Measurements from ENCODE around the gene ANAPC2.

The ANAPC2 gene

DNA sequence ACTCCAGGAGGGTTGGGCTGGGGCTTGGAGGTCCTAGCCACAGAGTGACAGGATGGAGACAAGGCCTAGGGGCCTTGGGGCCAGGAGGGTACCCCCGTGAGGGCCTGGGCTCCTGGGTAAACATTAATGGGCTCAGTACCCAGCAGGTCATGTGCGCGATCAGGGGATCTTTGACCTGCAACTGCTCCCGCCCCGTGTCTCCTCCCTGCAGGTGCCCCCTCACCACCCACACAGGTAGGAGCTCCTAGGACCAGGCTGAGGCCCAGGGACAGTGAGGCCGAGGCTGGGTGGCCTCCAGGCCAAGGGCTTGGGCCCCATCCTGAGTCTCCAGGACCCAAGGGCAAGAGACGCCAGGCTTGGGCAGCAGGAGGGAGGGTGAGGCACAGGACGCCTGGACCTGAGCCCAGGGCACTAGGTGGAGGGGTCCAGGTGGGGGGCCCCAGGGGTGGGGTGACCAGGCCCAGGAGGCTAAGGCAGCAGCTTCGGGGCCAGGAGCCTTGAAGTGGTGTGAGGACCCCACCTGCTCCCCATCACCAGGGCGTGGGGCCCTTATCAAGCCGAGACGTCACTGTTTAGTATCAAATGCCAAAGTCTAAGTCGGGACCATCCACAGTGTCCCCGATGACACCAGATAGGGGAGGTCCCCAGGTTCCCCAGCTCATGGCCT, 42.5 kb upstream of the ANAPC2 start, which contains the start of gene SLC34A3:
Gene SLC34A3, plus strand, starts transcription at position 197 of the 667 bp plus-strand sequence. CDS start 802 bp downstream, outside the sequence.
- Histone ChIP-seq H4K91ac (ENCODE audit: low read length) (no peak within 1 kb of the TSS), H3K4me2 (ENCODE audit: low read length, poor library complexity, severe bottlenecking) (no peak within 1 kb of the TSS), H3K23ac (ENCODE audit: low read length in 2 of 2) (no peak within 1 kb of the TSS), H3K9me3 (ENCODE audit: control insufficient read depth, low read length) (no peaks in the 10 kb centered on the region), H4K8ac (ENCODE audit: low read length) (no peak within 1 kb of the TSS), H3K79me1 (replicated peaks; ENCODE audit: low read length, poor library complexity, severe bottlenecking) (peaks cover 1% of the 10 kb centered on the region), H2BK120ac (ENCODE audit: low read depth, low read length) (no peak within 1 kb of the TSS), H2BK5ac (ENCODE audit: low read depth, low read length, poor library complexity, severe bottlenecking) (no peak within 1 kb of the TSS), H2AFZ (ENCODE audit: low read depth, low read length) (no peak within 1 kb of the TSS), H2BK12ac (ENCODE audit: low read length in 2 of 2) (no peak within 1 kb of the TSS), H3K14ac (ENCODE audit: low read length in 2 of 2) (no peak within 1 kb of the TSS), H3K27ac (ENCODE audit: low read length, poor library complexity, severe bottlenecking) (no peak within 1 kb of the TSS), H3K4me1 (ENCODE audit: control insufficient read depth, insufficient read depth, low read depth, low read length) (peaks cover 18% of the 10 kb centered on the region), H3K36me3 (ENCODE audit: control insufficient read depth in 1 of 2, insufficient read depth in 2 of 2, low read depth in 1 of 2, low read length in 2 of 2) (peaks cover 0 to 5% of the 10 kb centered on the region in 2 experiments), H2AK5ac (ENCODE audit: low read length, severe bottlenecking) (no peak within 1 kb of the TSS), H3K27me3 (ENCODE audit: control insufficient read depth in 1 of 2, insufficient read depth in 1 of 2, low read length in 2 of 2) (peaks cover 0 to 73% of the 10 kb centered on the region in 2 experiments), H3K9ac (ENCODE audit: low read length) (no peak within 1 kb of the TSS), H3K18ac (ENCODE audit: low read depth in 1 of 2, low read length in 2 of 2) (no peak within 1 kb of the TSS), H3K4ac (ENCODE audit: low read depth in 1 of 2, low read length in 2 of 2) (no peak within 1 kb of the TSS), H2BK15ac (ENCODE audit: low read depth, poor library complexity, severe bottlenecking) (peak within 1 kb of the TSS; percentile 3), H3K4me3 (ENCODE audit: insufficient read depth in 1 of 2, low read depth in 1 of 2, low read length in 2 of 2) (no peak within 1 kb of the TSS)
- 81% methylated on average over 14 of the region's 14 CpGs for WGBS
- no peak for DNase-seq

DNA sequence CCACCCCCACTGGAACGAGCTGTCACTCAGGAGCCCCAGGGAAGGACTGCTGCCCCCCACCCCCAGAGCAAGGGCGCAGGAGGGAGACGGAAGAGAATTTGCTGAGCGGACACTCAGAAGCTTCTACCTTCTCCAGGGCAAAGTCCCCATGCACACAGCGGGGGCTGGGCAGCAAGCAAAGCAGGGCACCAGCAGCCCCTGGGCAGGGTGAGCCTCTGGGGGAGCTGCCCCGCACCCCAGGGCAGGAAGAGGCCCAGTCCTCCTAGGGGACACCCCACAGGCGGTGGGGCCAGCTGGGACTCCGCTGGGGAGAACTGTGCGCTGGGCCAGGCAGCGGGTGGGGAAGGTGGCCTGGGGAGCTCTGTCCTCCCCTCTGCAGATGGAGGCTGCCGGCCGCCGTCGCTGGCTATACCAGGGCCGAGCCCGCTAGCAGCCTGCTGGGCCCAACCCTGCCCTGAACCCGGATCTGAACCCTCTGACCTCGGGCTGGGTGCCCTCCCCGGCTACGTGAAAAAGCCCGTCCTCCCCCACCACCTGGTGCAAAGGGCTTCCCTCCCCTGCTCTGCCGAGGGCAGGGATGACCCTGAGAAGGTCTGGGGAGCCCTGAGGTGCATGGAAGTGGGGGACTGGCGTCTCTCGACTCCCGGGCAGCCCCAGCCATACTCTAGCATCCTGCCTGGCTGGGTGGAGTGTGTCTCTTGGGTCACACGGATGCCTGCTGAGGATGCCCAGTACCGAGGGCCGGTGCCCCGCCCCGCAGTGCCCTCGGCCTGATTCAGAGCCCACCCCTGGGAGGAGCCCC, 41.7 kb upstream of the ANAPC2 start:
- peak overlapping the region; percentile 3 for H2BK15ac ChIP-seq (ENCODE audit: low read depth, poor library complexity, severe bottlenecking)
- peaks cover 0 to 7% of the 10 kb centered on the region in 2 experiments for H3K36me3 ChIP-seq (ENCODE audit: control insufficient read depth in 1 of 2, insufficient read depth in 2 of 2, low read depth in 1 of 2, low read length in 2 of 2)
- no peak for DNase-seq

DNA sequence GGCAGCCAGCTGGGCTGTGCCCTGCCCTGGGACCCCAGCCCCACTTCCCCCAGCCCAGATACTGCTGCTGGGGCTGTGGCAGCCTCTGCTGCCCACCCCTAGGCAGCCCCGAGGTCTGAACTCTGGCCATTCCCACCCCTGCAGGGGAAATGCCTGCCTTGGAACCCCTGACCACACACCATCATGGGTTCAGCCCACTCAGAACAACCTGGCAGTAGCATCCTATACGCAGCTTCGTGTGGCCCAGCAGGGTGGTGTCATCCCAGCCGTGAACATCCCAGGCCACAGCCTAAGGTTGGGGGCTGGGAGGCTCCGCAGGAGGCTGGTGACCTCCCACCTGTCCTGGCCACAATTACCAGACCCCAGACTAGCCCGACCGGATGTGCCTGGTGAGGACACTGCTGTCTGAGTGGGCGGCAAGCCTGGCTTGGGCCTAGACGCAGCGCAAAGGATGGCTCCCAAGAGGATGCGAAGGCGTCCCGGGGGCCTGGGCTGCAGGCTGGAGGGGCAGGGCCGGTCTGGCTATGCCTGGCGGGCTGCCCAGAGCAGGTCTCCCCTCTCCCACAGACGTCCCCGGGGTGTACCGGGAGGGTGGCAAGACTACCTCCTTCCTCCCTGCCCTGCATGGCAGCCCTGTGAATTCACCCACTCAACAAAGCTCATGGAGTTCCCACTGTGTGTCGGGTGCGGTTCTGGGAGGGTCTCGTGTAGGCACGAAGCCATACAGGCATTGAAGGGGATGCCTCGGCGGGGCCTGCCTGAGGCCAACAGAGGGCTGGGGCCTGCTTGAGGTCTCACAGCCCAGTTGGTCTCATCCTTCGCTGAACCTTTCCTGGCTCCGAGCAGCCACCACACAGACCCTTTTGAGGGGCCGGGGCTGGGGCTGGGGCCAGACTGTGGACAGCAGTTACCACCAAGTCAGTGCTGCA, 40.9 kb upstream of the ANAPC2 start:
- no peak overlapping the region for H2BK5ac ChIP-seq (ENCODE audit: low read depth, low read length, poor library complexity, severe bottlenecking)
- no peak overlapping the region for H2BK15ac ChIP-seq (ENCODE audit: low read depth, poor library complexity, severe bottlenecking)
- H4K8ac ChIP-seq (ENCODE audit: low read length) = peak overlapping the region; percentile 9
- no peak overlapping the region for H3K14ac ChIP-seq (ENCODE audit: low read length in 2 of 2)
- H3K18ac ChIP-seq (ENCODE audit: low read depth in 1 of 2, low read length in 2 of 2) = no peak overlapping the region
- no peak overlapping the region for H2BK120ac ChIP-seq (ENCODE audit: low read depth, low read length)
- H2AK5ac ChIP-seq (ENCODE audit: low read length, severe bottlenecking) = no peak overlapping the region
- H4K91ac ChIP-seq (ENCODE audit: low read length) = peak overlapping the region; percentile 8
- no peaks in the 10 kb centered on the region for H3K79me1 ChIP-seq (replicated peaks; ENCODE audit: low read length, poor library complexity, severe bottlenecking)
- no peak for DNase-seq
- no peak overlapping the region for H2AFZ ChIP-seq (ENCODE audit: low read depth, low read length)
- no peak overlapping the region for H3K4ac ChIP-seq (ENCODE audit: low read depth in 1 of 2, low read length in 2 of 2)
- H3K27me3 ChIP-seq (ENCODE audit: control insufficient read depth in 1 of 2, insufficient read depth in 1 of 2, low read length in 2 of 2) = peaks cover 0 to 57% of the 10 kb centered on the region in 2 experiments
- H3K36me3 ChIP-seq (ENCODE audit: control insufficient read depth in 1 of 2, insufficient read depth in 2 of 2, low read depth in 1 of 2, low read length in 2 of 2) = peaks cover 0 to 6% of the 10 kb centered on the region in 2 experiments
- H3K4me3 ChIP-seq (ENCODE audit: insufficient read depth in 1 of 2, low read depth in 1 of 2, low read length in 2 of 2) = no peak overlapping the region
- 84% methylated on average over 27 of the region's 27 CpGs for WGBS
- no peaks in the 10 kb centered on the region for H3K9me3 ChIP-seq (ENCODE audit: control insufficient read depth, low read length)
- H3K9ac ChIP-seq (ENCODE audit: low read length) = no peak overlapping the region
- H2BK12ac ChIP-seq (ENCODE audit: low read length in 2 of 2) = no peak overlapping the region
- H3K4me2 ChIP-seq (ENCODE audit: low read length, poor library complexity, severe bottlenecking) = no peak overlapping the region
- H3K4me1 ChIP-seq (ENCODE audit: control insufficient read depth, insufficient read depth, low read depth, low read length) = peaks cover 19% of the 10 kb centered on the region
- no peak overlapping the region for H3K23ac ChIP-seq (ENCODE audit: low read length in 2 of 2)
- H3K27ac ChIP-seq (ENCODE audit: low read length, poor library complexity, severe bottlenecking) = no peak overlapping the region

More for the DNA sequence above, 41.7 kb upstream of the ANAPC2 start:
- peaks cover 17% of the 10 kb centered on the region for H3K4me1 ChIP-seq (ENCODE audit: control insufficient read depth, insufficient read depth, low read depth, low read length)
- H2AFZ ChIP-seq (ENCODE audit: low read depth, low read length) = no peak overlapping the region
- H4K91ac ChIP-seq (ENCODE audit: low read length) = no peak overlapping the region
- H3K27ac ChIP-seq (ENCODE audit: low read length, poor library complexity, severe bottlenecking) = no peak overlapping the region
- peaks cover 0 to 66% of the 10 kb centered on the region in 2 experiments for H3K27me3 ChIP-seq (ENCODE audit: control insufficient read depth in 1 of 2, insufficient read depth in 1 of 2, low read length in 2 of 2)
- H4K8ac ChIP-seq (ENCODE audit: low read length) = no peak overlapping the region
- 82% methylated on average over 30 of the region's 31 CpGs for WGBS
- H2BK12ac ChIP-seq (ENCODE audit: low read length in 2 of 2) = no peak overlapping the region
- no peak overlapping the region for H3K4ac ChIP-seq (ENCODE audit: low read depth in 1 of 2, low read length in 2 of 2)
- H3K18ac ChIP-seq (ENCODE audit: low read depth in 1 of 2, low read length in 2 of 2) = no peak overlapping the region
- no peak overlapping the region for H3K4me3 ChIP-seq (ENCODE audit: insufficient read depth in 1 of 2, low read depth in 1 of 2, low read length in 2 of 2)
- H2BK120ac ChIP-seq (ENCODE audit: low read depth, low read length) = no peak overlapping the region
- H3K4me2 ChIP-seq (ENCODE audit: low read length, poor library complexity, severe bottlenecking) = no peak overlapping the region
- H3K9me3 ChIP-seq (ENCODE audit: control insufficient read depth, low read length) = no peaks in the 10 kb centered on the region
- no peak overlapping the region for H3K9ac ChIP-seq (ENCODE audit: low read length)
- no peak overlapping the region for H2AK5ac ChIP-seq (ENCODE audit: low read length, severe bottlenecking)
- H3K23ac ChIP-seq (ENCODE audit: low read length in 2 of 2) = no peak overlapping the region
- H3K79me1 ChIP-seq (replicated peaks; ENCODE audit: low read length, poor library complexity, severe bottlenecking) = no peaks in the 10 kb centered on the region
- H3K14ac ChIP-seq (ENCODE audit: low read length in 2 of 2) = no peak overlapping the region
- H2BK5ac ChIP-seq (ENCODE audit: low read depth, low read length, poor library complexity, severe bottlenecking) = no peak overlapping the region
